NT2/D1 (cell line): ENCODE data around the gene OMG.

Experiments
- YY1 ChIP-seq: IDR thresholded peaks from 2 replicates; pipeline ENCODE4 v1.6.1; 2011; ENCODE audit not compliant: insufficient read length, insufficient read depth
- ZNF274 ChIP-seq: IDR thresholded peaks from 2 replicates; pipeline ENCODE4 v1.6.1; 2011; ENCODE audit warnings: mild to moderate bottlenecking, low read depth, low read length

DNA sequence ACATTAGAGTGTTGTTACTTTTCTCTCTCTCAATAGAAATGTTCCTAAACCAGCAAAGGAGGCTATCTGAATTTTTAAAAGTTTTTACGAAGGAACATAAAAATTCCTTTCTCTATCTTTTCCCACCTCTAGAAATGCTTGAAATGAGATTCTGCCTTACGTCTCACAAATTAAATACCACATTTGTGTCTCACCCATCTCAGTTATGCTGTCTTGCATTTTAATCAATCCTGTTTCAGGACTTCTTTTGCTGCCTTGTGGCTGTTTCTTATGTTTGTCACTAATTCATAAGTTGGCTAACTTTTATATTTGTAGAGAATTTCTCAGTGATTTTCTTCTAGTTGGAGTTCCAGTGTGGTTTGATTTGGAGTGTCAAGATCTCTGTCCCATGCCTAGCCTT lies 3.5 kb downstream of the OMG start:
- no peak for TF ChIP-seq YY1
- TF ChIP-seq ZNF274, result no peak
